Kidney capillary endothelial cell (primary cell): Measurements from ENCODE around the gene PIK3C3.
"Not testable (repeated sequence)": the region's sequence is repeated elsewhere in the genome, so short reads cannot be mapped to it uniquely, and the experiment has no call there.

Experiments used
- DNase-seq: peaks from one replicate; pipeline ENCODE4 v3.0.0-alpha.2; 2018; ENCODE audit warnings: low spot score

Gene PIK3C3

DNA sequence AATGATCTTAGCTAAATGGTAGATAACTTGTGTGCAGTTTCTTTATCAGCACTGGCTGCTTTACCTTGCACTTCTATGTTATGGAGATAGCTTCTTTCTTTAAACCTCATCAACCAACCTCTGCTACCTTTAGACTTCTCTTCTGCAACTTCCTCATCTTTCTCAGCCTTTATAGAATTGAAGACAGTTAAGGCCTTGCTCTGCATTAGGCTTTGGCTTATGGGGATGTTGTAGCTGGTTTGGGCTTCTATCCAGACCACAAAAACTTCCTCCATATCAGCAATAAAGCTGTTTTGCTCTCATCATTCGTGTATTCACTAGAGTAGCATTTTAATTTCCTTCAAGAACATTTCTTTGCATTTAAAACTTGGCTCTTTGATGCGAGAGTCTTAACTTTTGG is 123.7 kb downstream of the PIK3C3 start:
- no peak for DNase-seq

DNA sequence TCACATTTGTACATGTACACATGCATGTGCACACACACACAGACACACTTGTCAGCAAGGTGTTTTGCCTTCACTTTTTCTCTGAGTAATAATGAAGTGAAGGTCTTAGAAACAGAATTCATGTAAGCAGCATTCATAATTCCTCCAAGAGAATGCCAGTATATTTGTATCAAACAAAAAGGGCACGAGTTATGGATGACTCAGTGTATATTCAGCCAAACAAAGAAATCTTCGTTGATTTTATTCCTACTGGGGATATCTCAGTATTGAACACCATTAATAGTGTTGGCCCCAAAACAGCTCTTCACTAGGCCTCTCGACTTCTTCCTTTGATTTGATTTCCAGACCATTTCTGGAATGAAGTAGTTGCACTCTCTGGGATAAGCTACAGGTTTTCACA is 125.3 kb downstream of the PIK3C3 start:
- DNase-seq = no peak

DNA sequence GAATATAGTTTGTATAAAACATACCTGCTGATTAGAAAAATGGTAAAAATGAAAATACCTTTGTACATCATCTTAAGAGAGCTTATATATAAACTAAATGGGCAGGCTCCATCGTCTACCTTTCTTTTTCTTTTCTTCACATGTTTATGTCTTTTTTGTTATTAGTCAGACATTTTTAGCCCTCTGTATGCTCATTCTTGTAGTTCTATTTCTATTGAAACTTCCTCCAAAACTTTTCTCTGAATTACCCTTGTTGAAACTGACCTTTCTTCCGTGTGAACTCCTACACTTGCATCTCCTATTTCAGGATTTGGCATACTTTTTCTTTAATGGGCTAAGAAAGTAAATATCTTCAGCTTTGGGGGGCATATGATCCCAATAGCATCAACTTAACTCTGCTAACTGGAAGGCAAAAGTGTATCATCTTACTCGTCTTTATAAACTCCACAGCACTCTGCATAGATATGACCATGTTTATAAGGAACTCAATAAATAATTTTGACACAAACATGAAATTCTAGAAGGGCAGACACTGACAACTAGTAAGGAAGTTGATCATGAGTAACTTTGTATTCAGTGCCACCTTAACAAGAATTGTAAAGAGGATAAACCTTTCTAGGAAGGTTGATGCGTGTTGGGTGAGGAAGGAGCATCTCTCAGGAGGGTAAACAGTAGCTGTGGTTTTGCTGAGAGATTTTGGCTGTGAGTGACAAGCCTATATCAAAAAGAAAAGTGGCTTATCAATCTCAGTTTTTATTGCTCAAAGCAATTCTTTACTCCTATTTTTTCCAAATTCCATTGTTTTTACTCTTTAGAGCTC is 127.6 kb downstream of the PIK3C3 start:
- no peak for DNase-seq

DNA sequence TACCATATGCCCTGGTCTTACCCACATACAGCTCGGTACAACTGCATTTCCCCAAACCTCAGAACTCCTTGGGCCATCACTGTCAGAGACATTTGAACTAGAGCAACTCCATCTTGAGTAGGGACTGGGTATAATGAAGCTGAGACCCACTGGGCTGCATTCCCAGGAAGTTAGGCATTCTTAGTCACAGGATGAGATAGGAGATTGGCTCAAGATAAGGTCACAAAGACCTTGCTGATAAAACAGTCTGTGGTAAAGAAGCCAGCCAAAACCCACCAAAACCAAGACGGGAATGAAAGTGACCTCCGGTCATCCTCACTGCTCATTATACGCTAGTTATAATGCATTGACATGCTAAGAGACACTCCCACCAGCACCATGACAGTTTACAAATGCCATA is 131.3 kb downstream of the PIK3C3 start:
- DNase-seq = peak; percentile 43

GRCh38 chr18:42087235-42087634 is 132.2 kb downstream of the PIK3C3 start:
- DNase-seq = no peak

GRCh38 chr18:42087876-42088275 is 132.8 kb downstream of the PIK3C3 start:
- DNase-seq = no peak

DNA sequence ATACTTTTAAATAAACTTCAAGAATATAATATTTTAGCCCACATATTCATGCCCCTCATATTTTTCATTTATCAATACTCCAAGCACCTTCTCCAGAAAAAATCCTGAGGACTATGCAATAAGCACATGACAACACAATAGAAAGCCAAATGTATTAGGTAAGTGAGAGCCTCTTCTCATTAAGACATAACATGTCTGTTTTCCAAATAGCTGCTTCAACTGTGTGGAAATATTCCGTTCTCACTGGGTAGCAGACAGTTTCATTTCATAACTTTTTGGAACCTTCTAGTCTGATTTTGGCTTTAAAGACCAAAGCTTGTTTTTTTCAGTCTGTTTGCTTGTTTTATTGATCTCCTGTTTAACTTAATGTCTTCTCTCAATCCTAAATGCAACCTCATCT is 137.8 kb downstream of the PIK3C3 start:
- DNase-seq = no peak

- no peak for DNase-seq
Observed at GRCh38 chr18:42094875-42095274, 139.8 kb downstream of the PIK3C3 start.

DNA sequence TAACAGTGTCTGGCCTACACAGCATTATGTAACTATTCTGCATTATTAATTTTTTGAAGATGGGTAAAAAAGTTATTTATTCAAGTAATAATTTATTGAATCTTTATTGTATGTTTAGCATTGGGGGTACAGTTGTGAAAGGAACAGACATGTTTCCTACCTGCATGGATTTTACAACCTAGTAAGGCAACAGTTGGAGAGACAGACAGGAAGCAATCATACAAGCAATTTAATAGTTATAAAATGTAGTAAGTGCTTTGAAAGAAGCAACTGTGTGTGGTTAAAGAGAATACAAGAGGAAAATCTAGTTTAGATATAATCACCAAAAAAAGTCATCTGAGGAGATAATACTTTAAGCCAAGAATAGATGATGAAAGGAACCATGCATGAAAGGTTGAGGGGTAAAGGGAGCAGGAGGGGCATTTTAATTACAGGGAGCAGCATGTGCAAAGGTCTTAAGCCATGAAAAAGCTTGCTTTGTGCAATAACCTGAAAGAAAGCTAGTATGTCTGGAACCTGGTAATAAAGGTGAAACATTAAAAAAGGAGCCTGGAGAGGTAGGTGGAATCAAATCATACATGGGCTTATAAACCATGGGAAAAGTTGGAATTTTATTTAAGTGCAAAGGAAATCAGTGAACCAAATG is 140.8 kb downstream of the PIK3C3 start:
- no peak for DNase-seq

- no peak for DNase-seq
Observed at GRCh38 chr18:42100248-42100647, 145.2 kb downstream of the PIK3C3 start.

GRCh38 chr18:42100911-42101310 is 145.9 kb downstream of the PIK3C3 start:
- no peak for DNase-seq

GRCh38 chr18:42105394-42105793 is 150.4 kb downstream of the PIK3C3 start:
- no peak for DNase-seq

DNA sequence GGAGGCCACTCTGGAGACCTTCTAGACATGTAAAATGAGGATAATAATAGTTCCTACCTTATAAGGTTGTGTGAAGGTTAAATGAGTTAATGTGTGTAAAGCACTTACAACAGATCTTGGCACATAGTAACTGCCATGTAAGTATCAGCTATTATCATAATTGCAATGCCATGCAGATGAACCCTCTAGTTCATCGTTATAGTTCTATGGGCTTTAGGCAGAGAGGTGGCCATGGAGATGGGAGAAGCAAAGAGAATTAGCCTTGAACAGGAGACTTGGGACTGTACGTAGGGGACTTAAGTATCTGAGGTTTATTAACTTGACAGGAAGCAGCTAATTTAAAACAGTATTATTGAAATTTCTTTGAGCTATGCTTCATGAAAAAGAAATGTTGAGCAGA is 151.8 kb downstream of the PIK3C3 start:
- no peak for DNase-seq

DNA sequence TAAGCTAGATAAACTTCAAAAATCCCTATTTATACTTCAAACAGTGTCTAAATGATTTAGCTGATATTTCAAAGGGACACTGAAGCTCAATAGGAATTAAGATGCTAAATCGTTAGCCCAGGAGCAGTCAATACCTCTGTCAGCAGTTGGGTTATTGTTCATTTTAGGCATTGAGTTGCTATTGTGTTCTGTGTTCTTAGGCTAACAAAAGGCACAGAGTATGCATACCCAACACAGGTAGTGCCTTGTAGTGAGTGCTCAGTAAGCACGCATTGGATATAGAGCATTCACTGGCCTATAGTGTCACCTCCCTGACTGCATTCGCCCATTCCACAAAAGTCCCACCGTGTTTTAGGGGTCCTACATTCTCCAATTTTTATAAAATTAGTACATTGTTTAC is 152.3 kb downstream of the PIK3C3 start:
- DNase-seq = no peak

GRCh38 chr18:42107691-42108450 is 152.8 kb downstream of the PIK3C3 start:
- no peak for DNase-seq

DNA sequence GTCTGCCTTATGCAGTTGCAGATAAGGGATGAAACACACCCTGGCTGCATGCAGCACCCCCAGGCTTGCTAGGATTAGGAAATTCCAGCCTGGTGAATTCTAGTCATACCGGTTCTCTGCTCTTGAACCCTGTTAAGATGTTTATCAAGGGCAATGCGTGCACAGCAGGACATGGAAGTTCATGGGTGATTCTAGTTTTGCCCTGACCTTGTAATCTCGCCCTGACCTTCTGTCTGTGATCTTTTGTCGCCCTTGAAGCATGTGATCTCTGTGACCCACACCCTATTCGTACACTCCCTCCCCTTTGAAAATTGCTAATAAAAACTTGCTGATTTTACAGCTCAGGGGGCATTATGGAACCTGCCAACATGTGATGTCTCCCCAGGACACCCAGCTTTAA is 157.1 kb downstream of the PIK3C3 start:
- not testable (repeated sequence) for DNase-seq

DNA sequence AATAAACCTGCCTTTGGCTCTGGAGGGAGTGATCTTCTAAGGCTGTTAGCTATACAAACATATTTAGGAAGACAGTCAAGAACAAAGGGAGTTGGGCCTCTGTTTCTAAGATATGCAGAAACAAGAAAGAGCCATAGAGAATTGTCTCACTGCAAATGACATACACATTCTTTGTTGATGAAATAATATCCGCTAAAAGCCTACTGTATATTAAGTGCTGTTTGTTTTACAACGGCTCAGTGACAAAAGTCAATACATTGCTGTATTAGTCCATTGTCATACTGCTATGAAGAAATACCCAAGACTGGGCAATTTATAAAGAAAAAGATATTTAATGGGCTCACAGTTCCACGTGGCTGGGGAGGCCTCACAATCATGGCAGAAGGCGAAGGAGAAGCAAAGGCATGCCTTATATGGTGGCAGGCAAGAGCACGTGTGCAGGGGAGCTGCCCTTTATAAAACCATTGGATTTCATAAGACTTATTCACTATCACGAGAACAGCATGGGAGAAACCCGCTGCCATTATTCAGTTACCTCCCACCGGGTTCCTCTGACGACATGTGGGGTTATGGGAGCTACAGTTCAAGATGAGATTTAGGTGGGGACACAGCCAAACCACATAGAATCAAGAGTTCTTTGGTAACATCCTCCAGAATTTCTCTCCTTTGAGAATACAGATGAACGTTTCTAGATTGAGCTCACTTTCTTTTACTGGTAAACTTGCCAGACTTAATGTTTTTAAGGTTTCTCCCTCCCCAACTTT is 157.8 kb downstream of the PIK3C3 start:
- DNase-seq = no peak

- no peak for DNase-seq
Observed at GRCh38 chr18:42113529-42114191, 158.6 kb downstream of the PIK3C3 start.

GRCh38 chr18:42114310-42114943 is 159.4 kb downstream of the PIK3C3 start:
- peak; percentile 65 for DNase-seq

DNA sequence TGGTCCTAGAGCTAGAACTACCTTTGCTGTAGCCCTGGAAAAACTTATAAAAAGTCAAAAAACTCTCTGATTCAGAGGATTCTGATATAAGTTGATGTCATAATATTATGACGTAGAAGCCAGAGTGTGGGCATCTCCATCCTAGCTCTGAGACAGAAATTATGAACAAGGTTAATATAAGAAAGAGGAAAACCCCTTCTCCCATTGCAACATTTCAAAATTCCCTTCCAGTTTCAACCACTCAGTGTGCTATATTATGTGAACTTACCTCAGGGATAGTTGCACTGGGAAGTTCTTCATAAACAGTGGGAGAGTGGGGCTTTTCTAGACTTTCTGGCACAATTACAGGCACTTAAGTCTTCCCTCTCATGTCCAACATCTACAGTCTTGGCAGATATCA is 171.6 kb downstream of the PIK3C3 start:
- no peak for DNase-seq
